T-helper 2 cell treated with Interferon-gamma antibody and Interleukin-4, amounts not matched to agents 5 μg/mL and 100 μg/mL, for 36 hours (primary cell): ENCODE data around the gene XRCC2.

ENCODE experiments used
- DNase-seq: peaks from one replicate; pipeline ENCODE4 v3.0.0; 2021; ENCODE audit warnings: low spot score
- H3K27ac Mint-ChIP-seq: one replicate; pipeline ENCODE4 v1.8.0; 2021; ENCODE audit warnings: mild to moderate bottlenecking, mixed read lengths
- H3K27me3 Mint-ChIP-seq: one replicate; pipeline ENCODE4 v1.8.0; 2021; ENCODE audit warnings: low read depth, mixed read lengths
- H3K36me3 Mint-ChIP-seq: one replicate; pipeline ENCODE4 v1.8.0; 2021; ENCODE audit warnings: low read depth, mixed read lengths
- H3K4me1 Mint-ChIP-seq: one replicate; pipeline ENCODE4 v1.8.0; 2021; ENCODE audit warnings: low read depth, mixed read lengths
- H3K4me3 Mint-ChIP-seq: one replicate; pipeline ENCODE4 v1.8.0; 2022; ENCODE audit warnings: mild to moderate bottlenecking, moderate library complexity, mixed read lengths
- H3K9me3 Mint-ChIP-seq: one replicate; pipeline ENCODE4 v1.8.0; 2021; ENCODE audit warnings: mixed read lengths

Gene XRCC2

DNA sequence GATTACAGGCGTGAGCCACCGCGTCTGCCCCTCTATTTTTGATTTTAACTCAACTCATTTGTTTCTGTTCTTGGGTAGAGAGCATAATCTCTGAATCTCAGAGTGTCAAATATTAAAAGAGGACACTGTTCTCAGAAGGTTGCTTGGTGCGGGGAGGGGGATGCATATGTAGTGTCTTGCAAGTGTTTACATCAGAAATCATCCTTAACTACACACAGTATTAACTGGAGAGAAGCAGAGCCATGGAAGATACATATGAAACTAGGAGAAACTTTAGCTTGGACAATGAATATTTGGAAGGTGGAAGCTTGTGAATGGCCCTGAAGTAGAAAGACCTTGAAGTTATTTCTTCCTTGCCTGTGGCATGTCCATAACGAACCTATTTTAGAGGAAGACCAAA, 57.5 kb downstream of the XRCC2 start:
- H3K9me3 Mint-ChIP-seq, result no peaks in the 10 kb centered on the region
- no peaks in the 10 kb centered on the region for H3K27me3 Mint-ChIP-seq
- no peaks in the 10 kb centered on the region for H3K4me1 Mint-ChIP-seq
- no peak for DNase-seq
- H3K4me3 Mint-ChIP-seq, result no peak overlapping the region
- no peak overlapping the region for H3K27ac Mint-ChIP-seq
- no peaks in the 10 kb centered on the region for H3K36me3 Mint-ChIP-seq

DNA sequence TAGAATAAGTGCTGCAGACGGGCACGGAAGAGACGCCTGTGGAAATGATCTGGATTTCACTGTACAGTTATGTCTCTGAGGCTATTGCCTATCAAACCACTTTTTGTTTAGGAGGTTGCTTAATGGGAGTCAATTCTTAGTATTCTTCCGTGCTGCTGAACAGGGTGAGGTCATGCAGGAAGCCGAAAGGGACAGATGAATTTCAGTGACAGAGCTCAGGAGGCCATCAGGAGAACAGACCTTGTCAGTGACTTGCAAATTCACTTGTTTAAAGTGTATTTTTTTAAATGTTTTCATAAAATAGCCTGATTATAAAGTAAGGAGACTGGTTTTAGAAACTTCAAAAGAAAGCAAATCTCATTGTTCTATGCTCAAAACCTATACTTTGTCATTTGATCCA, 58.9 kb downstream of the XRCC2 start:
- H3K4me1 Mint-ChIP-seq, result no peaks in the 10 kb centered on the region
- peaks cover 9% of the 10 kb centered on the region for H3K9me3 Mint-ChIP-seq
- no peaks in the 10 kb centered on the region for H3K36me3 Mint-ChIP-seq
- no peak overlapping the region for H3K27ac Mint-ChIP-seq
- DNase-seq, result no peak
- no peak overlapping the region for H3K4me3 Mint-ChIP-seq
- no peaks in the 10 kb centered on the region for H3K27me3 Mint-ChIP-seq

DNA sequence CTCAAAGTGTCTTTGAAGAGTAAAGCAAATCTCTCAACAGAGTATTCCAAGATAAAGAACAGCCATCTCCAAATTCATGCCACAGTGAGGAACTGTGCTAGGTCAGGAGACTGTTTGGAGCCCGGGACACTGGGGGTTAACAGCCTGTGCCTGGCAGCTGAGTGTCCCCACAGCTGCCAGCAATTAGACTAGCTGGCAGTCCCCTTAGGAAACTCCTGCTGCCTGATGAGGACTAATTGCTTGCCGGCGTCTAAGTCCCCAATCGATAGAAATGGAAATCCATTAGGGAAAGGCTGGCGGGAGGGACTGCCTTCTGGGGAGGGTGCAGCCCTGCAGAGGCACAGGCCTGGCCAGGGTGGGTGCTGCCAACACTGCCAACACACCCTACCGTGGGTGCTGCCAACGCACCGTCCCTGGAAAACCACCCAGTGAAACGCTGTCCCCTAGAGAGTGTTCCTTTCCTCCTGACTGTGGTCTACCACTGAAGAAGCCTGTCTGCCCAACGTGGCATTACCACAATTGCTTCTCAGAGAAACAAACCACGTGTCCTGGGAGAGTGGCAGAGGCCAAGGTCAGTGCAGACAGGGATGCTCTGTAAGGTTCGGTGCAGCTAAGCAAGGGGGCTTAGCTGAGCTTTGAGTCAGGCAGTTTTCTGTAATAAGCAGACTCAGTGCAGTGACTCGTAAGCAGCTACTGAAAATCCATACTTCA, 60.8 kb downstream of the XRCC2 start:
- Mint-ChIP-seq H3K36me3 (no peaks in the 10 kb centered on the region), H3K27me3 (no peaks in the 10 kb centered on the region), H3K9me3 (peaks cover 9% of the 10 kb centered on the region), H3K4me1 (no peaks in the 10 kb centered on the region), H3K27ac (no peak overlapping the region), H3K4me3 (no peak overlapping the region)
- DNase-seq, result no peak

DNA sequence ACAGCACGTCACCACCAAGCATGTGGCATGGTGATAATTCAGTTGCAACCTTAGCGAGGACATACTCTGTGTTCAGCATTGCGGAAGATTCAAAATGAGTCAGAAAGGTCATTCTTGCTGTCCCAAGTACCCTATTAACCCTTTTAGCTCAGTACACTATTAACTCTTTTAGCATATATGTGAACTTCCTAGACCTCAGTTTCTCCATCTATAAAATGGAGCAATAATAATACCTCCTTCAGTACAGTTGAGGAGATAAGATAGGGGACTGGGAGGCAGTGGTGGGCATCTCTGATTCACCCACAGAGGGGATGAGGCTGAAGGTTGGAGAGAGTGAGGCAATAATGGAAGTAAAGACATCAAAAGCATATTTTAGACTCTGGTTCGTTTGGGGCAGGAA, 67.3 kb downstream of the XRCC2 start:
- Mint-ChIP-seq H3K27ac (no peak overlapping the region), H3K4me1 (no peaks in the 10 kb centered on the region), H3K4me3 (no peak overlapping the region), H3K9me3 (peaks cover 9% of the 10 kb centered on the region), H3K36me3 (no peaks in the 10 kb centered on the region), H3K27me3 (no peaks in the 10 kb centered on the region)
- DNase-seq, result no peak

DNA sequence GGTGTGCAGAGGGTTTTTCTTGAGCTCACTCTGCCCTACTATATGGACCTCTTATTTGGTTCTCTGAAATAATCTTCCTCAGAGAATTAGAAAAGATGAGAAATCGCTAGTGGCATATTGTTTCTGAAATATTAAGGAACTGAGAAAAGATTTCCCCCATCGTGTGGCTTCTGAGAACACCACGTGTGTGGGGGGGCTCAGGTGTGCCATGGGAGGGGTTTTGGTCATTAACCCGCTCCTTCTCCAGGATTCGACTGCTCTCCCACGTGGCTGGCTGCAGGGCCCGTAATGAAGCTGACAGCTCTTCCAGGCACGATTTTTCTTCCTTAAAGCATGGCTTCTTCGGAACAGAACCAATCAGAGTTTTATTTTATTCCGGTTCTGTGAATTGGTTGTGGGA, 67.7 kb downstream of the XRCC2 start:
- no peak for DNase-seq
- Mint-ChIP-seq H3K27me3 (no peaks in the 10 kb centered on the region), H3K4me3 (no peak overlapping the region), H3K27ac (no peak overlapping the region), H3K9me3 (peaks cover 9% of the 10 kb centered on the region), H3K36me3 (no peaks in the 10 kb centered on the region), H3K4me1 (no peaks in the 10 kb centered on the region)

DNA sequence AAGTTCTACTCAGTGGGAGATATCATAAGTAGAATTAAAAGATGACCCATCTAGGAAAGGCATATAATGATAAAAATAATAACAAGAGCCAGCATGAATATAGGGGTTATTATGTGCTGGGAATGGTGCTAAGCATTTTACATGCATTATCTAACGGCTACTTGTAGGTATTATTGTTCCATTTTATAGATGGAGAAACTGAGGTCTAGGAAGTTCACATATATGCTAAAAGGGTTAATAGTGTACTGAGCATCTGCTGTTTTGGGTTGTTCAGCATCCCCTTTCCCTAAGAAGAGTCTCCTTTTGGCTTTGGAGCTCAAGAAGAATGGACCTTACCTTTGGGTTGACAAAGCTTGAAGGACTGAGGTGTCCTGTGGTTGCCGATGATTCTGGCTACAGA, 68.9 kb downstream of the XRCC2 start:
- no peak overlapping the region for H3K27ac Mint-ChIP-seq
- H3K4me3 Mint-ChIP-seq, result no peak overlapping the region
- no peaks in the 10 kb centered on the region for H3K9me3 Mint-ChIP-seq
- no peaks in the 10 kb centered on the region for H3K4me1 Mint-ChIP-seq
- DNase-seq, result no peak
- no peaks in the 10 kb centered on the region for H3K27me3 Mint-ChIP-seq
- H3K36me3 Mint-ChIP-seq, result no peaks in the 10 kb centered on the region

DNA sequence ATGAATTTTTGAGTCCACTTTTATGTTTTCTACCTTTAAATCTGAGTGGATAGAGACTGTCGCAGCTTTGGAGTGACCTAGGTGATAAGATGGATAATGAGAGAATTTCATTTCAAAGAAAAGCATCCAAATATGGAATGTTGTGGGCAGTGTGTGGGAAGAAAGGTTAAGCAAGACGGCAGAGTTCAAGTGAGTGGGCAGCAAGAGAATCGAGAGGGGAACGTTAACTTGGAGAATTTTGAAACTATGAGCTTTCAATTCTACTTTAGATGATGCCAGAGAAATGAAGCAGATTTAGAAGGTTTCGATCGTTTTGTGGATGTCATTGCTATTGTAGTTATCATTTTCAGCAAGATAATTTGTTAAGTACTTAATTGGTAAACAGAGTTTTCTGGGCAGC, 73.0 kb downstream of the XRCC2 start:
- no peaks in the 10 kb centered on the region for H3K27me3 Mint-ChIP-seq
- H3K36me3 Mint-ChIP-seq, result no peaks in the 10 kb centered on the region
- H3K4me3 Mint-ChIP-seq, result no peak overlapping the region
- no peak for DNase-seq
- no peaks in the 10 kb centered on the region for H3K9me3 Mint-ChIP-seq
- no peaks in the 10 kb centered on the region for H3K4me1 Mint-ChIP-seq
- H3K27ac Mint-ChIP-seq, result no peak overlapping the region

DNA sequence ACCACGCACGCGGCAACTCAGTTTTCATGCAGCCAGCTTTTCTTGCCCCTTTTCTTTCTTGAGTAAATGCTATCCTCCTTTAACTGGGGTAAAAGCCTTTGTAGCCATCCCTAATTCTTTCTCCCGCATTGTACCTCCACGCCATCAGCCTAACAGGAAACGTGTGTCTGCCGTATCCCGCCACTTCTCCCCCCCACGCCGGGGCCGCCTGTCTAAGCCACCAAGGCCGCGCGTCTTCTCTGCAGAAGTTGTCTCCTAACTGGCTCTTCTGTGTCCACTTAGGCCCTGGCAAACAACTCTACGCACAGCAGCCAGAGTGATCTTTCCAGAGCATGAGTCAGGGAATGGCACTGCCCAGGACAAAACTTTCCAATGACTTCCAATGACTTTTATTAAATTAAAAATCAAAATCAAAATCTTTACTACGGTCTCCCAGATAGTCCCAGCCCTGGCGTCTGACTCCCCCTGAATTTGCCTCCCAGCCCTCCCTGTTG, 74.6 kb downstream of the XRCC2 start:
- Mint-ChIP-seq H3K4me1 (no peaks in the 10 kb centered on the region), H3K4me3 (no peak overlapping the region), H3K27me3 (no peaks in the 10 kb centered on the region), H3K9me3 (no peaks in the 10 kb centered on the region), H3K27ac (no peak overlapping the region), H3K36me3 (no peaks in the 10 kb centered on the region)
- DNase-seq, result no peak

DNA sequence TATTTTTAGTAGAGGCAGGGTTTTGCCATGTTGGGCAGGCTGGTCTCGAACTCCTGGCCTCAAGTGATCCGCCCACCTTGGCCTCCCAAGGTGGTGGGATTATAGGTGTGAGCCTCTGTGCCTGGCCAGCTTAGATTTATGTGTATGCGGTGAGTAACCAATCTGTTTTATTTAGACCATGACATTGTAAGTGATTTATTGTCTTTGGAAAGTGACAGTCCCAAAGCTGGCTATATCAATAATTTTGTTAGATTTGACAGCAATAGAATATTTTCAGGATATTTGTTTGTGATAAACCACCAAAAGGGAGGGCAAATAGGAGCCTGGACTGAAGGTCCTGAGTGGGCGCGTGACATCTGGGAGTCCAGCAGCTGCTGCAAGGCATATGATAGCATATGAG, 75.7 kb downstream of the XRCC2 start:
- no peaks in the 10 kb centered on the region for H3K4me1 Mint-ChIP-seq
- no peak for DNase-seq
- H3K27me3 Mint-ChIP-seq, result no peaks in the 10 kb centered on the region
- no peak overlapping the region for H3K4me3 Mint-ChIP-seq
- H3K36me3 Mint-ChIP-seq, result no peaks in the 10 kb centered on the region
- H3K27ac Mint-ChIP-seq, result no peak overlapping the region
- no peaks in the 10 kb centered on the region for H3K9me3 Mint-ChIP-seq

DNA sequence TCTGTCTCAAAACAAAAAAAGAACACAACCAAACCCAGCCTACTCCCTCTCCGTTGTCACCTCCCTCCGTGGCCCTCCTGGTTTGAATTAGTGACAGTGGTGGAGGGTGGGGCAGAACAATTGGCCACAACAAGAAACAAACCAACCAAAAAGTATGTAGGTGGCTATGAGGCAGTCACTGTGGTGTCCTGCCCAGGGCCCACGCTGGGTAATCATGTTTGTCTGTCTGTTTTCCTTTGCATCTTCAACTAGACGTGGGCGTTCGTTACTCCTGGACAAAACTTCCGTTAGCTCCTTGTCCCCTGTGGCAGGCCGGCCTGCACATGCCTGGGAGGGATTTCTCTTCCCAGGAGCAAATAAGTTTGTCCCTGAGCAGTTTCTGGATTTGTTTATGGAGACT, 78.4 kb downstream of the XRCC2 start:
- Mint-ChIP-seq H3K4me1 (no peaks in the 10 kb centered on the region), H3K9me3 (no peaks in the 10 kb centered on the region), H3K27me3 (no peaks in the 10 kb centered on the region), H3K36me3 (no peaks in the 10 kb centered on the region), H3K4me3 (no peak overlapping the region), H3K27ac (no peak overlapping the region)
- no peak for DNase-seq

DNA sequence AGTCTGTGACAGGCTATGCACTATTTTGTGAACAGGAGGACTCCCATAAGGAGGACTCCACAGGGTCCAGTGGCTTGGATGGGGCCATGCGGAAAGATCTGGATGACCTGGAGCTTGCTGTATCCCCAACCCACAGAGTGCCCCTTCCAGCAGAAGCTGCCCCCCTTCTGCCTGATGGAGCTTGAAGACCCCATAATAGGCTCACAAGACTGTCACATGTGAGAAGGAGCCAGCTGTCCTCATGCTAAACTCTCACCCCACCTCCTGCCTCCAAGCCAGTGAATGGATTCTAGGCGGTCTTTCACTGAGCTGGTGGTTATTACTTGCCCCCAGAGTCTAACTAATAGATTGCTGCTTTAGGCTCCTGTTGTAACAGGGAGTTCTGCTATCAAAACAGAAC, 79.1 kb downstream of the XRCC2 start:
- H3K9me3 Mint-ChIP-seq, result no peaks in the 10 kb centered on the region
- H3K36me3 Mint-ChIP-seq, result no peaks in the 10 kb centered on the region
- no peak overlapping the region for H3K4me3 Mint-ChIP-seq
- no peaks in the 10 kb centered on the region for H3K27me3 Mint-ChIP-seq
- no peak for DNase-seq
- H3K27ac Mint-ChIP-seq, result no peak overlapping the region
- H3K4me1 Mint-ChIP-seq, result no peaks in the 10 kb centered on the region
